ENCODE results near the gene PHLDB1.

The PHLDB1 gene

DNA sequence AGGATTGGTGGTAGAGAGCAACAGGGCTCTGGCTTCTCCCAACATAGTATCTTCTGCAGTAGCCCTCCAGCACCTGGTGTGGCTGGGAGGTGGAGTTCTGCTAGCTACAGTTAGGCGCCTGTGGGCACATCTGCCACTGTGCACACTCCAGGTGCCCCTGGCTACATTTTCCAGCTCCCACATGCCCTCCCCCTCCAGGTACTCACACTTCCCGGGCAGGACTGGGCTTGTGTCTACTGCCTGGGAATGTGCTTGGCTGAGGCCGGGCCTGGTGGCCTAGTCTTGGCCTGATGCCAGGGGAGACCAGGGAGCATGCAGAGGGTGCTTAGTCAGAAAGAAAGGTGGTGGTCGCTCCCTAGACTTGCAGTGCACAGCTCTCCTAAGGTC lies 15.8 kb downstream of the PHLDB1 start:
- no peak for DNase-seq

GRCh38 chr11:118625036-118625690 lies 17.7 kb downstream of the PHLDB1 start:
- no peak for DNase-seq

- DNase-seq, result no peak
Observed at GRCh38 chr11:118625976-118626375, 18.6 kb downstream of the PHLDB1 start.

DNA sequence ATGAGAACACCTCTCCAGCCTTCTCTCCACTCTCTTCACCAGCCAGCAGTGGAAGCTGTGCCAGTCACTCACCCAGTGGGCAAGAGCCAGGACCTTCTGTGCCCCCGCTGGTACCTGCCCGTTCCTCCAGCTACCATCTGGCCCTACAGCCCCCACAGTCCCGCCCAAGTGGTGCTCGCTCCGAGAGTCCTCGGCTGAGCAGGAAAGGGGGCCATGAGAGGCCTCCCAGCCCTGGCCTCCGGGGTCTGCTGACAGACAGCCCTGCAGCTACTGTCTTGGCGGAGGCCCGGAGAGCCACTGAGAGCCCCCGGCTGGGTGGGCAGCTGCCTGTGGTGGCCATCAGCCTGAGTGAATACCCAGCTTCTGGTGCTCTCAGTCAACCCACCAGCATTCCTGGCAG lies 20.2 kb downstream of the PHLDB1 start:
- DNase-seq, result no peak

DNA sequence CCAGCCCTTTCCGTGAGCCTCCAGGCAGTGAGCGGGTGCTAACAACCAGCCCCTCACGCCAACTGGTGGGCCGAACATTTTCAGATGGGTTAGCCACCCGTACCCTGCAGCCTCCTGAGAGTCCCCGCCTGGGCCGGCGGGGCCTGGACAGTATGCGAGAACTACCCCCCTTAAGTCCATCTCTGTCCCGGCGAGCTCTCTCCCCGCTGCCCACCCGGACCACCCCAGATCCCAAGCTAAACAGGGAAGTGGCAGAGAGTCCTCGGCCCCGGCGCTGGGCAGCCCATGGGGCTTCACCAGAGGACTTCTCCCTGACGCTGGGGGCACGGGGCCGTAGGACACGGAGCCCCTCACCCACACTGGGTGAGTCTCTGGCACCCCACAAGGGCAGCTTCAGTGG lies 20.6 kb downstream of the PHLDB1 start:
- DNase-seq, result no peak

DNA sequence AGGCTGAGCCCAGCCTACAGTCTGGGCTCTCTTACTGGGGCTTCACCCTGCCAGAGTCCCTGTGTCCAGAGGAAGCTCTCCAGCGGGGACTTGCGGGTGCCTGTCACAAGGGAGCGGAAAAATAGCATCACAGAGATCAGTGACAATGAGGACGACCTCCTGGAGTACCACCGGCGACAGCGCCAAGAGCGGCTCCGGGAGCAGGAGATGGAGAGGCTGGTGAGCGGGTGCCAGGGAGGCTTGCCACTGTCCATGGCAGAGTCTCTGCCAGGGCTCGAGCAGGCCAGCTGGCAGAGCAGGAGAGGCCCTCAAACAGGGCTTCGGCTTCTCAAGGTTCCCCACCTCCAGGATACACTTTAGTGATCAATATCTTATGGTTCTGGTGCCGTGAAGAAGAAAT lies 21.0 kb downstream of the PHLDB1 start:
- no peak for DNase-seq

- no peak for DNase-seq
Observed at GRCh38 chr11:118628861-118629549, 21.6 kb downstream of the PHLDB1 start.

GRCh38 chr11:118629761-118630661 lies 22.6 kb downstream of the PHLDB1 start:
- DNase-seq, result no peak

GRCh38 chr11:118631142-118631909 lies 23.9 kb downstream of the PHLDB1 start:
- no peak for DNase-seq

DNA sequence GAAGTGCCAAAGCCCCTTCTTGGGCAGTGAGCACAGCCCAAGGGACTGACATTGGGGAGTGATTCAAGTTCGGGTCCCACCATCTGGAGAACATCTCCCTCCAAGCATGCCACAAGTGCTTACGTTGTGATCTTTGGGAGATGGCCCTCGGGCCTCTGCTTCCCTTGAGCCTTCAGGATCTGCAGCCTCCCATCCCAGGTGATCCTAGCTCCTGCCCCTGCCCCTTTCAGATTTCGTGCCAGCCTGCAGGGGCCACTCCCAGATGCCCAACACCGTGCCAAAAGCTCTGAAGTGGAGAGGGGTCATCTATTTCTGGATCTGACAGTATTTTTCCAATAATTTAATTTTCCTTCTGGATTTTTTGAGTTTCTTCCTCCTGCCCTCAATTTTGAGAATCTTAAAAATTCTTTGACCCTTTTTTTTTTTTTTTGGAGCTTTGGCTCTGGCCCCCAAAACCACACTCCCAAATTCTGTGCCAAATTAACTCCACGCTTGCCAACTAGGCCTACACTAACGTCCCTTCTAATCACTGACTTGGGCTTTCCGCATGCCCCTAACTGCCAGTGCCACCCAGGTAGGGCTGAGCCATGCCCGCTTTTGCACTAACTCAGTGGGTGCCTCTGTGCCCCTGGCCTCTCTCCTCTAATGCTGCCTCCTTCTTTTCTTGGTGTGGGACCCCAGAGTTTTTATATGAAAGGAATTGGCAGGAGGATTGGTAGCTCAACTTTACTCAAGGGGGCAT lies 25.3 kb downstream of the PHLDB1 start:
- DNase-seq, result no peak

GRCh38 chr11:118633319-118633690 lies 25.9 kb downstream of the PHLDB1 start:
- no peak for DNase-seq

- no peak for DNase-seq
Observed at GRCh38 chr11:118633979-118634378, 26.6 kb downstream of the PHLDB1 start.

- DNase-seq, result no peak
Observed at GRCh38 chr11:118634431-118635236, 27.2 kb downstream of the PHLDB1 start.

DNA sequence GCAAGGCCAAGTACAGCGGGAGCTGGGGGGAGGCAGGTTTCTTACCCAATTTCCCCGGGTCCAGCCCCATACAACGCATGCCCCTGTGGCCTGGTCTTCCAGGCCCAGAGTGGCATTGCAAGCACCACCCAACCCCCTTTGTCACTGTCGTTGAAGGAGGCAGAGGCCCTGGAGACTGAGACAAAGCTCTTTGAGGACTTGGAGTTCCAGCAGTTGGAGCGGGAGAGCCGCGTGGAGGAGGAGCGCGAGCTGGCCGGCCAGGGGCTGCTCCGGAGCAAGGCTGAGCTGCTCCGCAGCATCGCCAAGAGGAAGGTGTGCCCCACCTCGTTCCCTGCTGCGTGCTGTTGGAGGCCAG lies 27.8 kb downstream of the PHLDB1 start:
- DNase-seq, result no peak

DNA sequence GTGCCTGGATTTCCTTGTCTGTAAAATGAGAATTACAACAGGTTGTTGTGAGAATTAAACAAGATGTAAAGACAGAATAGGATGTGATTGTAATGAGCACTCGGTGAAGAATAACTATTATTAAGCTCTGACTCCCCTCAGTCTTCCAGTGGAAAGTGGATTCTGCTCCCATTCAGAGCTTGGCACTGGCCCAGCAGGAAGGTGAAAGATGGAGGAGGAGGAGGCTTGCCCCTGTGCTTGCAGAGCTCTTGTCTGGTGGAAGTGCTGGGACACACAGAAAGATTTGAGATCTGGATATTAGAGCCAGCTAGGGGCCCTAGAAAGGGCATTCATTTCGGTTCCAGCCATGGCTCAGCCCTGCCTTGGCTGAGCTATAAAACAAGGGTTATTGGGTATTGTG lies 28.2 kb downstream of the PHLDB1 start:
- DNase-seq, result no peak

- DNase-seq, result no peak
Observed at GRCh38 chr11:118636569-118637290, 29.3 kb downstream of the PHLDB1 start.

GRCh38 chr11:118638726-118639125 lies 31.3 kb downstream of the PHLDB1 start:
- DNase-seq, result no peak

DNA sequence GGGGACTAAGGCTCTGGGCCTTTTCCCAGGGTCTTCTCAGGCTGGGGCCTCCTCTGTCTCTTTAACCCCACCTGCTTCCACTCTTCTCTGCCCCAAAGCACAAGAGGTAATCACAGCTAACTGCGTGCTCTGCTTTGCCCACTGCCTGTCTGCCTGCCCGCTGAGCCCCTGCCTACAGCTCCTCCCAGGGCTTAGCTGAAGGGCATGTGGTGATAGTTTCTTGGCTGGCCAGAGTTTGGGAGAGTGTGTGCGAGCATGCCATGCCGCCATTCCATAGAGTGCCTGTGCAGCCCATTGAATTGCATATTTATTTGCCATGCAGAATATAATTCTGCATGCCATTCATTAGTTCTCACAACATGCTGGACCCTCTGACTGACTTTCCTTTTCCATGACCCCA lies 32.5 kb downstream of the PHLDB1 start:
- DNase-seq, result no peak

DNA sequence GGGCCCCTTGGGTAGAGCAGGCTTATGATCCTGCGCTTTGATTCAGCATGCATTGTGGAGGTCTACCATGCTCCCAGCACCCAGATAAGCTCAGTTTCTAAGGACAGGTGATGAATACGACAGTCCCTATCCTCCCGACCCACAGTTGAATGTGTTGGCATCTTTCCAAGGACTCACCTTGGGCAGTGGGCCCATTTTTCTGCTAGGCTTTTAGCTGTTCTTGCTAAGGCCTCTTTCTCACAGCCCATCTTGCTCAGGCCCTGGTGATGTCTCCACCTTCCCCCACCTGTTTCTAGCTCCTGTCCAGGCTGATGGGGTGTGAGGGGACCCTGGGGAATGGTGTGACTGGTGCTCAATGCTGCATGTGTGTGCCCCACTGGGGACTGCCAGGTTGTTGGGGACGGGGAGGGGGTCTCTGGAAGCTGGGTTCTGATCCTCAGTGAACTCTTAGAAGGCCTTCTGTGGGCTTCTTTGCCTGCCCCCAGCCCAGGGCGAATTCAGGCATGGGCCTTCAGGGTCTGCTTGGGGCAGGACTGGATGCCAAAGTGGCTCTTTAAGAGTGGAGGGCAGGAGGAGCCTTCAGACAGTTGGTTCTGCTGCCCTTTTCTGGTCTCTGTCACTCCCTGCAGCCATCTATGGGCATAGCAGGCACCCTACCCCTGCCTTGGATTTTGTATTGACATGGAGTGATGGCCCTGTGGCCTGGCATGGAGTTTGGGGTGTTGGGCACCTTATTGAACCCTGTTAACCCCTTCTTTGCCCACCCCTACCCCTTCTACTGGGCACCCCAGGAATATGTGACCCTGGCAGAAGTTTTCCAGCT lies 33.1 kb downstream of the PHLDB1 start:
- no peak for DNase-seq
